ENCODE measurements around the gene PPM1B.

GRCh38 chr2:44271296-44271695, 102.6 kb downstream of the PPM1B start:
- TF ChIP-seq POLR2A (IDR thresholded peaks at IDR 0.05): no peak
- TF ChIP-seq CTCF (IDR thresholded peaks at IDR 0.05): no peak
